HG03097 (cell line): ENCODE results near the gene COL3A1.

ENCODE experiments used
- ATAC-seq: cut with Tn5 transposase; IDR thresholded peaks from one replicate; pipeline ENCODE4 v1.9.1; 2021; ENCODE audit not compliant: unreplicated experiment, low FRiP score

Gene COL3A1

DNA sequence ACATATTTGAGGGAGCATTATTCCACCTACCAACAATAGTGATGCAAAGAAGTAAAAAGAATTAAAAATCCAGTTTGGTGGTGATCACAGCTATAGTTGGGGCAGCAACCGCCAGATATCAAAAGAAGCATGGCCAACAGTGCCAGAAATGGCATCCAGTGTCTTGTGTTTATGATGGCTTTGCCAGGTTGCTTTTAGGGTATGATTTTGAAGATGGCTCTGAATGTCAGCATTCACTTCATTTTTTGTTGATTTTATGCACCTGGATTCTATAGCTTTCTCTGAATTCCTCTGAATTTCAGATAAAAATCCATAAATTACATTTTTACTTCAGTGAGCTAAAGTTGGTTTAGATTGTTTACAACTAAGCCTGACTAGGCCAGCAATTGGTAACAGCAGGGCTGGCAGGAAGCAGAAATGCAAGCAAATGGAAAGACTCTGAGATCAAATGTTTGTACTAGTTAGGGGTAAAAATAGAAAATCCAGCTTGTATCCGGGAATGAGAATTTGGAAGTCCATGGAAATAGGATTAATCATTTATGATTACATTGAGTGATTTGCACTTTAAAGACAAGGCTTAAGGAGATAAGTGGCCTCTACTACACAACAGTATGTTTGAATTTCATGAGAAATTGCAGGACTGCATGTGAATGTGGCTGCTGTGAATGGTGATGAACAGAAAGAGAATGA lies 40.4 kb downstream of the COL3A1 start:
- ATAC-seq, result no peak

DNA sequence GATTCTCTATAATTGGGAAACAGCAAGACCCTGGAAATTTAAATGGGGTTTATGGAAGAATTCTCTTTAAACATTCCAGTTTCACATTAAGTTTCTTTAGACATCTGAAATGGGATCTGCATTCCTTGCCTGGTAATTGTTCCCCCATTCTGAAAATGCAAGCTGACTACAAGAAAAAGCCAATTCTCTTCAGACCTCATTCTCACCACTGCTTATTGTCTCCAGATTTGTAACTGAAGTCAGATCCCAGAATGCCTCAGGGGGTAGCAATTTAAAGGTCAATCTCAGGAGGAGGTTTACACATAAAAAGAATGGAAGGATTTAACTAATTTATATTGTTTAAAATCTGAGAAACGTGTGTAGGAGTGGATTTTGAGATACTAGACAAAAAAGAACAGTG lies 41.2 kb downstream of the COL3A1 start:
- no peak for ATAC-seq

DNA sequence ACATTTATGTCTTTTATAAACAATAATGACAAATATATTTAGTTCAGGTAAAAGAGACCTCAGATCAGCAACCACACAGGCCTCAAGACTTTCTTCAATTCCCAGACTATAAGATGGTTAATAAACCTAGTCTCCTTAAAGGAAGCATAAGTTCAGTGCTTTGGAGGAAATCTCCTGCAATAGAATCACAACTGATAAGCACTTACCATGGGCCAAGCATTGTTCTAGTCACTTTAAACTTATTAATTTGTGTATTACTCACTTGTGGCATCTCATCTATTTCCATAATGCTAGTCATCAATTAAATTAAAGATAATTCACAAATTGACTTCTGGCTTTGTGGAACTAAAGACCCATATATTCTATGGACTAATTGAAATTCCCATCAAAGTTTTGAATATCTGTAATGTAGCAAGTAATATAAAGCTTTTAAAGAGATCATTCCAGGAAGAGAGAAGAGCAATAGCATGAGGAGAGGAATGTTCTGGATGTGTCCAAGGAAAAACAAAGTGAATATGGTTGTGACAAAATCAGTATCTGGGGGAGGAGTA lies 42.2 kb downstream of the COL3A1 start:
- ATAC-seq, result no peak

DNA sequence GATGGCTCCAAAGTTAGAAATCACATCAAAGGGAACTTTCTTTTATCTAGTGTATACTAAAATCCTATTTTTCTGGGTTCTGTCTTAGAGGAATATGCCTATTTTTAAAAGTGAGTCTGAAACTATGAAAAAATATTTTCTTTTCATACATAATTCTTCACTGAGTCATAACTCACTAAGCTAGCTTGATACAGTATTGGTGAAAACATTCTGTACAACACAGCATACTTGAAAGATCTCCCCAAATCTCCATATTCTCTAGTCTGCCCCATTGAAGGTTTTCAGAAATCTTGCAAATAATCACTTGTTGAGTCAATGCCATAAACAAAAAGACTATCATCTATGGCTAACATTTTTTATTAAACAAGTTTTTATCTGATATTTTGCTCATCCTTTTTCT lies 44.5 kb downstream of the COL3A1 start:
- no peak for ATAC-seq

DNA sequence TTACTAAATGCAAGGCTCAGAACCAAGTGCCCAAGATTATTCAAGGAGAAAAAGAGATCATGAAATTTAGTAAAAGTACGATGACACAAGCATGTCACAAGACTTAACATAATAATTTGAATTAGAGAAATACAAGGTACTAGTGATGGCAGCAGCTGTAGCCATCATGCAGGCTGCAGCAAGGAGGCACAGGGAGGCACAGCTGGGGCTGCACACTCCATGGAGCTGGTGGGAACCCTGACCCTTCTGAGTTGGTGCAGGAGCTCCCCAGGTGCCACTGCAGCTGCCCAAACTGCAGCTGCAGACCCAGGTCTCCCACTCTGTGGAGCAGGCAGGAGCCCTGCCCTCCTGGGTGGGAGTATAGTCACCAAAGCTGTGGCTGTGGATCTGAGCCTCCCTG lies 46.0 kb downstream of the COL3A1 start:
- ATAC-seq, result no peak

DNA sequence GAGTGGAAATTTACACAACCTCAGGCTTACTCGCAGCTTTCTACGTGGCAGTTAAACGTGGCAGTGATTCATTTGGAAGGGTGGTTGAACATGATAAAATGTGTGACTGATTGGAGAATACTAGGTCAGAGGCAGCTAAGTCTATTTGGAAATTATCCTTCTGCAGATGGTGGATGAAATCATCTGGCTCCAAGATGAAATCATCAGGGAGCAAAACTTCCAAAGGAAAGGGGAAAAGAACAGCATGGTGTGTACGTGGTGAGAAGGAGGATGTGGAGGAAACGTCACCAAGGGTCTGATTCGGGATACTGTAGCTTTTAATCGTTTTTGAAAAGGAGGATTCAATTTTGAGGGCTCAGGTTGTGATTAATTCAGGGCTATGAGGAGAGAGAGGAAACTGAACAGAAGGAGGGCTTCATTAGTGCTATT lies 47.9 kb downstream of the COL3A1 start:
- no peak for ATAC-seq

DNA sequence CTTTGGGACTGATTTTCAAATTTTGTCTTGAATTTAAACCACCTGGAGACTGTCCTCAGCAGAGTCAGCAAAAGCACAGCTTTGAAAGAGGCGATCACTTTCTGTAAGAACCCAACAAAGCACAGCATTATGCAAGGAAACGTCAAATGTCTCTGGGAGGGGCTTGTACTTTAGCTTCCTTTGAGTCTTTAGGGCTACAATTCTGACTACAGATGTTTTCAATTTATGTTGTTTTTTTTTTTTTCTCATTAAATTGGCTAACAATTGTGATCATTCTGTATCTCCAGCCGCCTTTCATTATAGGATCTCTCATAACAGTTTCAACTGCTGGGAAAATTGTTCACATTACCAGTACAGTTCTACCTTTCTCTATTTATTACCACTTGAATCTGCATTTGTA lies 48.3 kb downstream of the COL3A1 start:
- no peak for ATAC-seq

DNA sequence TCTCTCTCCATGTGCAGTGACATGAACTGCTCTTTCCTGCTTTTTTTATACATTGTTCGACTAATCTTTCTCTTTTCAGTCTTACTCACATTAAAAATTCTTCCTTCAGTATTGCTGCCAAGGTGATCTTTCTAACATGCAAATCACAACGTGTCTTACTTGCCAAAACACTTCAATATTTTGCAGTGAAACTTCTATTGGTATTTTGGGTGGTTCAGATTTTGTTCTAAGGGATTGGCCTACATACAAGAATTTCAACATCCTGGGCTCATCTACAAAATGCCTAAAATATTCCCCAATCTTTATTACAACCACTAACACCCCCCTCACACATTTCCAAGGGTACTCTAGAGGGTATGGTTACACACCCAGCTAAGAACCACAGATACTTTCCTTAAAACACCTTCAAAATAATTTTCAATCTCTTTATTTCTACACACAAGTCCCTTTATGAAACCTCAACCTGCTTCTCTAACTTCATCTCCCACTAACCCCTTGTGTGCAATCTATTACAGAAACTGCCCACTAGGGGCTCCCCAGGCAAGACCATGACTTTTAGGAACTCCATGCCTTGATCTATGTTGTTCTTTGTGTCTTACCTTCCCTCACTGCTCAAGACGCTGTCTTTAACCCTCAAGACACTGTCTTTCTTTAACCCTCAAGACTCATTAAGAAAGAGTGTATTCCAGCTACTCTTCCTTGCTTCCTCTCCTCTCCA lies 50.9 kb downstream of the COL3A1 start:
- no peak for ATAC-seq

DNA sequence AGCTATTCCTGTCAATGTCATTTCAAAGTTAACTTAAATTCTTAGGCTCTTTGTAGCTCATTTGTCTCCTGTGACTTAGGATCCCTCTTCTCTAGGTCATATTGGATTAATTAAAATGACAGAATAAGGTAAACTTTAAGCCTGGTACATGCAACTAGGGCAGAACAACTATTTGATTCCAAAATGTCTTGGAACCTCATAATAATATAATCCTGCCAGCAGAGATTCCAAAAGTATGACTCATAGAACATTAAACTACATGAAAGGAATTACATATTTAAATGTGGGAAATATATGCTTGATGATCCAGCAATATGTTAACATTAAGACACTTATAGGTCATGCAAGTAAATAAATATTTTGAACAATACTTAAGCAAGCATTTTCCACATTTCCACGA lies 63.3 kb downstream of the COL3A1 start:
- no peak for ATAC-seq

DNA sequence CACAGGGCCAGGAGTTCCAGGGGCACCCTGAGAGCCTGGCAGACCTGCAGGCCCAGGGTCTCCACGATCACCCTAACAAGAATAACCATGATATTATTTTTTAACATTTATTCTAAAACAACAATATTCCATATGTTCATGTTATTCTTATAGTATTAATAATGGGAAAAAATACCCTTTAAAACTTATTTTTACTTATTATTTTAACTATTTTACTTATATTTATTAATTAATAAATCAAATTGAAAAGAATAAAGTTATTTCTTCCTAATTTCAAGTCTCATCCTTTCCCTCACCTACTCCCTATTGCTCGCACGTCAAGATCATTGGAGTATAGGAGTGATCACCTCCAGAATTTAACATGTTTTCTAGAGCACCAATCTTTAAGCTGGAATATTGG lies 71.7 kb downstream of the COL3A1 start:
- ATAC-seq, result no peak

DNA sequence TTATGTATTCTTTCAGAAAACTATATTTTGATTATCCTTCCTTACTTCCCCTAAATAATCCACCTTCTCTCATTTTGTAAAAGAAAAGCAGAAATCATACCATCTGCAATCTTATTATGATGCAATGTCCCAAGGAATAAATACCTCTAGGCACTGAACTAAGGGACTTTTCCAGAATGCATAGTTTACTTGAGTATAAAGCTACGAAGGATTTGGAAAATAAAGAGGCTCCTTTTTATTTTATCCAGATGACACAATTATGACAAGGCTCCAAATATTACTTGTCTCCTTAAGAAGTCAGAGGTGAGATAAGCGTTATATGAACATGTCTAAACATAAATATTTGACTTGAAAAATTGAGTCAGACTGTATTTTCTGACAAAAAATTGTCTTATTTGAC lies 72.1 kb downstream of the COL3A1 start:
- no peak for ATAC-seq

DNA sequence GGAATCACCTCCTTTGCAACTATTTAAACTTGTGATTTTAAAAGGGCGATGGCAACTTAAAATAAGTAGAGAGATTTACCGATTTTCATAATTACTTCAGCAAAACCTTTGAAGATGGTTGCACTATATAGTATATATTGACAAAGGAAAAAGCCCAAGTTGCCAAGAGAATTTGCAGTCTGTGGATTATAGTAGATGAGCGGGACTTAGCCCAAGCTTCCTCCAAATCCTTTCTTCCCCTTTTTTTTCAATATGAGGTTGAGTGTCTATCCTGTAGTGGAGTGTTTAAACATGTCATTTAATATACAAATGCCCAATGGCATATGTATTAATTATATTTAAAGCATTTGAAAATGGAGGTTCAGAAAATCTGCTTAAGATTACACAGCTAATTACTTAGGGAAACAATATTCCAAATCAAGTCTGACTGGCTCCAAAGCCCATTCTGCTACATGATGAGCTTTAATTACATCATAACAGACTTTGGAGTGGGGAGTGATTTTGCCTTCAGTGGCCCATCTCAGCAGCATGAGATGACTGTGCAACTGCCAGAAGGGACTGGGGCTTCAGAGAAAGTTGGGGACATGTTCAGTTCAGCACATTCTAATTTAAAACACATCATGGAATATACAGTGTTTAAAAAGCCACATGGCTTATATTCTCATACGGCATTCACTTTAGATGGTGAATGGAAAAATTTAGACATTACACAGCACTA lies 73.2 kb downstream of the COL3A1 start:
- ATAC-seq, result no peak

DNA sequence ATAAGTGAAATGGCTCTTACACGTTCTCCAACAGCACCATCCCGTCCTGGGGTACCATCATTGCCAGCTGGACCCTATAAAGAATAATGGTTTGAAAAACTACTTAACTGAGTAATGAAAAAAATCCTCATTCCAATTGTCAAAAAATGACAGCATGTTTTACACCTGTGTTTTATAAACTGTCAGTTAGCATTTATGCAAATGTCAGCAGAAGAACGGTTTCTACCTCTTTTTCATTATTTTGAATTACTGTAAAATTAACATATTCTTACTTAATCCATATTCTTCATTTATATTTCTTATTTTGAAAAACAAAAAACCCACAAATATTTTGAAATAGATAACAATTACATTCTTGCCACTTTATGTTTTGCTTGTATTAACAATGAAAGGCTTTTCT lies 74.0 kb downstream of the COL3A1 start:
- no peak for ATAC-seq

DNA sequence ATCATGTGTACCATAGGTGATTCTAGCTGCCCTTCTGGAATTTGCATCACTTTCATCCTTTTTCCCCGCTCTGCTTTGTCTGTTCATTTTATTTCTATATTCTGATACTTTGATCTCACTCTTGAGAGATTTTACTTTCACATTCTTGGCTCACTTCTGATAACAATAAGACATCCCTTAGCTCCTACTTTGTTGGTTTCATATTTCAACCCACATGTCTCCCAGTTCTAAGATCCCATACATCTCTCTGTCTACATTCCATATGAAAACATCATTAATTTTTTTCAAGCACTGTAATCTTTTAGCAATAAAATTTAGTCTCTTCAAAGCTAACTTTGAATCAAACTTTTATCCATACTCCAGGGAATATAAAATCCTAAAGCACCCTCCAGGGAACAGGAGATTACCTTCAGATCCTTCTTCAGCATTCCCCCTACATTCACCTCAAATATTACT lies 75.6 kb downstream of the COL3A1 start:
- no peak for ATAC-seq

DNA sequence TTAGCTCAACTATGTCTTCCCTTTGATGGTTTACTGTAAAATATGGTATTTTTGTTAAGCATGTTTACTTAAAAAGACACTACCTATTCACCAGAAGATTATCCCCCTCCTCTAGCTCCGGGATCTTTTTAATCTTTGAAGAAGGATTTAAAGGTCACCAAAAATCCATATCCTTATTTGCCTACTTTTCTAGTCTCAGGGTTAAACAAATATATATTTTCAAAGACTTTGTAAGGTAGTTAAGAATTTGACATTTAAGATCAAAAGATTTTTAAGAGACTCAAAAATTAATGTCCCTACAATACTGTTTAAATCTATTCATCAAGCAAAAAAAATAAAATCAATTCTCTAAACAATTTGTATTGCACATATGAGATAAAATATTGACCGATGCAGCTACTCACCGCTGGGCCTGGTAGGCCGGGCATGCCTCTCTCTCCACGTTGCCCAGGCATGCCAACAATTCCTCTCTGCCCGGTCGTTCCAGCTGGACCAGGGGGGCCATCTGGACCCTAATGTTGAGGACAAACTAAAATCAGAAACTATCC lies 76.1 kb downstream of the COL3A1 start:
- ATAC-seq, result no peak

DNA sequence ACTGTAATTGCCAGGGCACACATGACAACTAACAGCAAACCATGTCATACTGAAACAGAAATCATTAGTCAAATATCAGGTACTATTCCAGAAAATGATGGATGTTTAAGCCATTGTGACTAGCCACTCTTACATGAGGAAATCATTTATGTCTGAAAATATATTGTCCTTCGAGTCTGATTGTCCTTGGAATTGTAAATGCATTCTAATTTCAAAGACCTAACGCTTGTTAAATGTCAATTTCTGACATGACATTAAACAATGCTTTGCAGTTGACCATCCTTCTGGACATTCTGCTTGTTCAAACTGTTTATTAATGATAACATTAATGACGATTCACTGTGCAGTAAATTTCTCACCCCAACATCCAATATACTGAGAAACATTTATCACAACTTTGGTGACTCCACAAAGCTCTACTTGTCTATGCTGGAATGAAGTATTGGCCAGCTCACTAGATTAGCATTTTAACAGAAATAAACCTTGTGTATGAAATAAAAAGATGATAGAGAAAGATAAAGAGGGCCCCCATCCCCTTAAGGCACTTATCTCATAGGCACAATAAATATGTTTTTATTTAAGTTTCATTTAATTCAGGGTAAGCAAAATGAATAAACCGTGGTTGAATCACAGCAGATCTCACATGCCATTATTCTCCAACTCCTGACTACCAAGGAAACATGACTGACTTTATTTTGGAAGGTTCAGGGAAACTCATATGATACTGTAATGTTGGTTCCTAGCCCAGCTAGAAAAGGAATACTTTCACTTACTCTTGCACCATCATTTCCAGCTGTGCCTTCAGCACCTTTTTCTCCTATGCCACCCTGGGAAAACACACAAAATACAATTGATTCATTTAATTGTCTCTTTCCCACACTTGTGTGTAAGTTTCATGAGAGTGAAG lies 82.3 kb downstream of the COL3A1 start:
- ATAC-seq, result no peak

DNA sequence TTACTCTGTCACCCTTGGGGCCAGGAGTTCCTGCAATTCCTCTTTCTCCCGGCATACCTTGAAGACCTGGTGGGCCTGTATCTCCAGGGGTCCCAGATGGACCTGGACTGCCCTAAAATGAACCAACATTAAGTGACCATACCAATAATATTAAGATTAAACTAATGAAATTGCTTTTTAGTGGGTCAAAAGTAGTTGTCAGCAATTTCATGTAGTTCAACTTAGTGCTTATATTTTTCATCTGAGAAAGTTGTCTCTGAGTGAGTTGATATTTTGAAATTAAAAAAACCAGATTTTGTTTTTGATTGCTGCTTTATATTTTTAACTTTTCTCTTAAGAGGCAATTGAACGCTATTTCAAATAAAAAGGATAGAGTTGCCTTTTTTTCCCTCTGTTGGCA lies 83.1 kb downstream of the COL3A1 start:
- ATAC-seq, result no peak

DNA sequence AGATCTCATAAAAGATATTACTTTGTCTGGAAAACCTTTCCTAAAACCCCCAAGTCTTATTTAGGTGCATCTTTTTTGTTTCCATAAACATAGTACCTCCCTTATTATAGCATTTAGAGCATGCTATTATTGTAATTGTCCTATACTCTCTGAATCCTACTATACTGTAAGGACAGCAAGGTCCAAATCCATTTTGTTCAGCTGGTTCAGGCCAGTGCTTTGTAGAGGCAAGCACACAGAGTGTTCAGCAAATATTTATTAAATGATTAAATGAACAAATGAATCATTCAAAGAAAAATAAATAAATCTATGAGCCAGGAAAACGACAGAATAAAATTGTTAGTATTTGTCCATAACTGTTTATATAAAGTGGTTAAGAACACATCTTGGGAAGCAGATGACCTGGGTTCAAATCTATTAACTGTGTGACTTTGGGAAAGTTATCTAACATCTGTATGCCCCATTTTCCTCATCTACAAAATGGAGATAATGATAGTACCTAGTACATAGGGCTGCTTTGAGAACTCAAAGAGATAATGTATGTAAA lies 86.0 kb downstream of the COL3A1 start:
- ATAC-seq, result no peak
